ENCODE data around the gene PLTP. TPM values are rescaled to one million over a fixed set of nuclear protein-coding genes. Genes with fewer than 3 reads are reported as not detected.

Gene PLTP
- total and polyA plus RNA-seq, 2 of the 13 experiments (the other 11 are each of a cell fraction or from before 2014, with no cell fraction given), result 16.9 to 28.6 TPM

DNA sequence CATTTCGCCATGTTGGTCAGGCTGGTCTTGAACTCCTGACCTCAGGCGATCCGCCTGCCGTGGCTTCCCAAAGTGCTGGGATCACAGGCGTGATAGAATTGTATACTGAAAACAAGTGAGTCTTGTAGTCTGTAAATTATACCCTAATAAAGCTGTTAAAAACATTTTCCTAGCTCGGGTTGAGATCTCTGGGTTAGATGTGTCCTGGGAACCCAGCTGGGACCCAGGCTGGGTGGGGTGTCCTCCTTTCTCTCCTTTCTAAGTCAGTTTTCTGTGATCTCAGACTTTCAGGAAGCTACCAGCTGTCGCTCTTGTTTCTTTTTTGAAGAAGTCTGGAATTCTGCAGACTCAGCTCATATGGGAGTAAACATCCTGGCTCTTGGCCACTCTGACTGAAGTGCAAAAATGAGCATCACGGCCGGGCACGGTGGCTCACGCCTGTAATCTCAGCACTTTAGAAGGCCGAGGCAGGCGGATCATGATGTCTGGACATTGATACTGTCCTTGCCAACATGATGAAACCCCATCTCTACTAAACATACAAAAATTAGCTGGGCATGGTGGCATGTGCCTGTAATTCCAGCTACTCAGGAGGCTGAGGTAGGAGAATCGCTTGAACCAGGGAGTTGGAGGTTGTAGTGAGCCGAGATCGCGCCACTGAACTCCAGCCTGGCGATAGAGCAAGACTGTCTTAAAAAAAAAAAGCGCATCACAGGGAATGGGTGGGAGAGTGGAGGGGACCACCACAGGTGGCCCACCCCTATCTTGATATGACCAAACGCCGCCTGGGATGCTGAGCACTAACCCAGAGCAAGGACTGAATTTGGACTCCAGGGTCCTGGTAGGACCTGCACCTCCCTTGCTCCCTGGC, 12.7 kb upstream of the PLTP start (continued):
- TF ChIP-seq ZNF20 (CRISPR knock-in tag; IDR thresholded peaks at IDR 0.05), result no peak
- TF ChIP-seq JDP2 (CRISPR knock-in tag; IDR thresholded peaks at IDR 0.05; ENCODE audit: borderline replicate concordance), result no peak
- 0 out of 2 replicates have a peak, but pooled peaks have one; percentile 32 for TF ChIP-seq ESRRA (CRISPR knock-in tag; IDR thresholded peaks at IDR 0.05; ENCODE audit: low read depth)
- TF ChIP-seq CHCHD3 (CRISPR knock-in tag; IDR thresholded peaks at IDR 0.05), result no peak
- TF ChIP-seq ONECUT2 (CRISPR knock-in tag; IDR thresholded peaks at IDR 0.05), result no peak
- no peak for TF ChIP-seq TOE1 (CRISPR knock-in tag; IDR thresholded peaks at IDR 0.05)
- TF ChIP-seq, protein P1, sequence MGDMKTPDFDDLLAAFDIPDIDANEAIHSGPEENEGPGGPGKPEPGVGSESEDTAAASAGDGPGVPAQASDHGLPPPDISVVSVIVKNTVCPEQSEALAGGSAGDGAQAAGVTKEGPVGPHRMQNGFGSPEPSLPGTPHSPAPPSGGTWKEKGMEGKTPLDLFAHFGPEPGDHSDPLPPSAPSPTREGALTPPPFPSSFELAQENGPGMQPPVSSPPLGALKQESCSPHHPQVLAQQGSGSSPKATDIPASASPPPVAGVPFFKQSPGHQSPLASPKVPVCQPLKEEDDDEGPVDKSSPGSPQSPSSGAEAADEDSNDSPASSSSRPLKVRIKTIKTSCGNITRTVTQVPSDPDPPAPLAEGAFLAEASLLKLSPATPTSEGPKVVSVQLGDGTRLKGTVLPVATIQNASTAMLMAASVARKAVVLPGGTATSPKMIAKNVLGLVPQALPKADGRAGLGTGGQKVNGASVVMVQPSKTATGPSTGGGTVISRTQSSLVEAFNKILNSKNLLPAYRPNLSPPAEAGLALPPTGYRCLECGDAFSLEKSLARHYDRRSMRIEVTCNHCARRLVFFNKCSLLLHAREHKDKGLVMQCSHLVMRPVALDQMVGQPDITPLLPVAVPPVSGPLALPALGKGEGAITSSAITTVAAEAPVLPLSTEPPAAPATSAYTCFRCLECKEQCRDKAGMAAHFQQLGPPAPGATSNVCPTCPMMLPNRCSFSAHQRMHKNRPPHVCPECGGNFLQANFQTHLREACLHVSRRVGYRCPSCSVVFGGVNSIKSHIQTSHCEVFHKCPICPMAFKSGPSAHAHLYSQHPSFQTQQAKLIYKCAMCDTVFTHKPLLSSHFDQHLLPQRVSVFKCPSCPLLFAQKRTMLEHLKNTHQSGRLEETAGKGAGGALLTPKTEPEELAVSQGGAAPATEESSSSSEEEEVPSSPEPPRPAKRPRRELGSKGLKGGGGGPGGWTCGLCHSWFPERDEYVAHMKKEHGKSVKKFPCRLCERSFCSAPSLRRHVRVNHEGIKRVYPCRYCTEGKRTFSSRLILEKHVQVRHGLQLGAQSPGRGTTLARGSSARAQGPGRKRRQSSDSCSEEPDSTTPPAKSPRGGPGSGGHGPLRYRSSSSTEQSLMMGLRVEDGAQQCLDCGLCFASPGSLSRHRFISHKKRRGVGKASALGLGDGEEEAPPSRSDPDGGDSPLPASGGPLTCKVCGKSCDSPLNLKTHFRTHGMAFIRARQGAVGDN (CRISPR knock-in tag; IDR thresholded peaks at IDR 0.05), result peak; percentile 24; the same call in 1 of the 2 replicates
- TF ChIP-seq ZFY (CRISPR knock-in tag; IDR thresholded peaks at IDR 0.05), result no peak
- no peak for TF ChIP-seq RNF219 (CRISPR knock-in tag; IDR thresholded peaks at IDR 0.05)
- no peak for TF ChIP-seq ZNF749 (CRISPR knock-in tag; IDR thresholded peaks at IDR 0.05; ENCODE audit: borderline replicate concordance)
- peak; percentile 69 for TF ChIP-seq FOXA3 (CRISPR knock-in tag; IDR thresholded peaks at IDR 0.05)
- TF ChIP-seq IRF2 (CRISPR knock-in tag; IDR thresholded peaks at IDR 0.05), result peak; percentile 39; the same call in 1 of the 2 replicates
- TF ChIP-seq, protein P2, sequence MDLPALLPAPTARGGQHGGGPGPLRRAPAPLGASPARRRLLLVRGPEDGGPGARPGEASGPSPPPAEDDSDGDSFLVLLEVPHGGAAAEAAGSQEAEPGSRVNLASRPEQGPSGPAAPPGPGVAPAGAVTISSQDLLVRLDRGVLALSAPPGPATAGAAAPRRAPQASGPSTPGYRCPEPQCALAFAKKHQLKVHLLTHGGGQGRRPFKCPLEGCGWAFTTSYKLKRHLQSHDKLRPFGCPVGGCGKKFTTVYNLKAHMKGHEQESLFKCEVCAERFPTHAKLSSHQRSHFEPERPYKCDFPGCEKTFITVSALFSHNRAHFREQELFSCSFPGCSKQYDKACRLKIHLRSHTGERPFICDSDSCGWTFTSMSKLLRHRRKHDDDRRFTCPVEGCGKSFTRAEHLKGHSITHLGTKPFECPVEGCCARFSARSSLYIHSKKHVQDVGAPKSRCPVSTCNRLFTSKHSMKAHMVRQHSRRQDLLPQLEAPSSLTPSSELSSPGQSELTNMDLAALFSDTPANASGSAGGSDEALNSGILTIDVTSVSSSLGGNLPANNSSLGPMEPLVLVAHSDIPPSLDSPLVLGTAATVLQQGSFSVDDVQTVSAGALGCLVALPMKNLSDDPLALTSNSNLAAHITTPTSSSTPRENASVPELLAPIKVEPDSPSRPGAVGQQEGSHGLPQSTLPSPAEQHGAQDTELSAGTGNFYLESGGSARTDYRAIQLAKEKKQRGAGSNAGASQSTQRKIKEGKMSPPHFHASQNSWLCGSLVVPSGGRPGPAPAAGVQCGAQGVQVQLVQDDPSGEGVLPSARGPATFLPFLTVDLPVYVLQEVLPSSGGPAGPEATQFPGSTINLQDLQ (CRISPR knock-in tag; IDR thresholded peaks at IDR 0.05), result no peak
- no peak for TF ChIP-seq ZNF446 (CRISPR knock-in tag; IDR thresholded peaks at IDR 0.05)
- TF ChIP-seq SP2 (CRISPR knock-in tag; IDR thresholded peaks at IDR 0.05), result no peak
- peak; percentile 64; the same call in 1 of the 2 replicates for TF ChIP-seq FOXO1 (CRISPR knock-in tag; IDR thresholded peaks at IDR 0.05)
- no peak for TF ChIP-seq PTBP1 (IDR thresholded peaks at IDR 0.05; ENCODE audit: low read depth, low read length, poor library complexity, severe bottlenecking)
- TF ChIP-seq, protein P3, sequence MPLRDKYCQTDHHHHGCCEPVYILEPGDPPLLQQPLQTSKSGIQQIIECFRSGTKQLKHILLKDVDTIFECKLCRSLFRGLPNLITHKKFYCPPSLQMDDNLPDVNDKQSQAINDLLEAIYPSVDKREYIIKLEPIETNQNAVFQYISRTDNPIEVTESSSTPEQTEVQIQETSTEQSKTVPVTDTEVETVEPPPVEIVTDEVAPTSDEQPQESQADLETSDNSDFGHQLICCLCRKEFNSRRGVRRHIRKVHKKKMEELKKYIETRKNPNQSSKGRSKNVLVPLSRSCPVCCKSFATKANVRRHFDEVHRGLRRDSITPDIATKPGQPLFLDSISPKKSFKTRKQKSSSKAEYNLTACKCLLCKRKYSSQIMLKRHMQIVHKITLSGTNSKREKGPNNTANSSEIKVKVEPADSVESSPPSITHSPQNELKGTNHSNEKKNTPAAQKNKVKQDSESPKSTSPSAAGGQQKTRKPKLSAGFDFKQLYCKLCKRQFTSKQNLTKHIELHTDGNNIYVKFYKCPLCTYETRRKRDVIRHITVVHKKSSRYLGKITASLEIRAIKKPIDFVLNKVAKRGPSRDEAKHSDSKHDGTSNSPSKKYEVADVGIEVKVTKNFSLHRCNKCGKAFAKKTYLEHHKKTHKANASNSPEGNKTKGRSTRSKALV (CRISPR knock-in tag; IDR thresholded peaks at IDR 0.05), result no peak

All from HepG2 (cell line).